Liver (tissue), 9 donors: ENCODE measurements around the gene RELT. TPM values are rescaled to one million over a fixed set of nuclear protein-coding genes. Genes with fewer than 3 reads are reported as not detected.

ENCODE experiments used
- DNase-seq: peaks from one replicate; pipeline ENCODE4 v3.0.0-alpha.2; 2017; ENCODE audit warnings: low spot score
- H3K27ac ChIP-seq, 2 donors: one replicate each; pipeline ENCODE4 v1.7.0; 2013; ENCODE audit warnings: inconsistent platforms in 2 of 2, low read length in 2 of 2, control low read depth in 1 of 2, low read depth in 1 of 2, mild to moderate bottlenecking in 1 of 2
- H3K27me3 ChIP-seq, 4 donors: one replicate each; pipeline versions ENCODE4 v1.6.1 to v1.7.0; 2013; ENCODE audit warnings: low read length in 3 of 4, inconsistent platforms in 1 of 4, mild to moderate bottlenecking in 1 of 4, moderate library complexity in 1 of 4; ENCODE audit not compliant: control insufficient read depth in 4 of 4, insufficient read depth in 4 of 4
- H3K36me3 ChIP-seq, 4 donors: one replicate each; pipeline versions ENCODE4 v1.6.1 to v1.7.0; 2013; ENCODE audit warnings: low read length in 3 of 4, mild to moderate bottlenecking in 3 of 4, low read depth in 1 of 4, moderate library complexity in 1 of 4; ENCODE audit not compliant: control insufficient read depth in 4 of 4, insufficient read depth in 3 of 4
- H3K4me1 ChIP-seq, 4 donors: one replicate each; pipeline versions ENCODE4 v1.6.1 to v1.7.0; 2013; ENCODE audit warnings: low read length in 3 of 4, mild to moderate bottlenecking in 3 of 4, moderate library complexity in 1 of 4; ENCODE audit not compliant: control insufficient read depth in 4 of 4, insufficient read depth in 4 of 4
- H3K4me3 ChIP-seq, 3 donors: one replicate each; pipeline versions ENCODE4 v1.6.1 to v1.7.0; 2013; ENCODE audit warnings: low read length in 3 of 3, control low read depth in 1 of 3, low read depth in 1 of 3, mild to moderate bottlenecking in 1 of 3
- H3K9ac ChIP-seq, 2 donors: one replicate each; pipeline ENCODE4 v1.7.0; 2013; ENCODE audit warnings: low read length in 2 of 2, mild to moderate bottlenecking in 2 of 2, moderate library complexity in 2 of 2, control low read depth in 1 of 2, low read depth in 1 of 2
- H3K9me3 ChIP-seq, 4 donors: one replicate each; pipeline versions ENCODE4 v1.6.1 to v1.7.0; 2013; ENCODE audit warnings: low read length in 3 of 4; ENCODE audit not compliant: control insufficient read depth in 4 of 4
- ATF3 ChIP-seq: IDR thresholded peaks from 2 replicates; pipeline ENCODE4 v1.6.1; 2016; ENCODE audit warnings: antibody characterized with exemption
- CTCF ChIP-seq: fragments of 150-350 bp; IDR thresholded peaks from 2 replicates; pipeline ENCODE4 v1.5.1; 2017; ENCODE audit warnings: improper control_type of control experiment, low read depth, low read length; ENCODE audit not compliant: missing input control
- EGR1 ChIP-seq, 2 donors: IDR thresholded peaks; 2 replicates each; pipeline ENCODE4 v1.6.1; 2016 to 2018; ENCODE audit warnings: antibody characterized with exemption in 2 of 2, low read depth in 2 of 2
- FOXA1 ChIP-seq: IDR thresholded peaks from 2 replicates; pipeline ENCODE4 v1.6.1; 2016; ENCODE audit warnings: antibody characterized with exemption
- FOXA2 ChIP-seq: IDR thresholded peaks from 2 replicates; pipeline ENCODE4 v1.6.1; 2016; ENCODE audit warnings: antibody characterized with exemption
- GABPA ChIP-seq, 2 donors: IDR thresholded peaks in 1 of 2; conservative IDR thresholded peaks in 1 of 2; 2 replicates each; pipeline ENCODE4 v1.6.1; 2016; ENCODE audit warnings: antibody characterized with exemption in 2 of 2, mild to moderate bottlenecking in 1 of 2, moderate library complexity in 1 of 2
- HNF4A ChIP-seq, 2 donors: conservative IDR thresholded peaks; 2 replicates each; pipeline ENCODE4 v1.6.1; 2016; ENCODE audit warnings: antibody characterized with exemption in 2 of 2, mild to moderate bottlenecking in 2 of 2
- HNF4G ChIP-seq: IDR thresholded peaks from 2 replicates; pipeline ENCODE4 v1.6.1; 2016; ENCODE audit warnings: antibody characterized with exemption
- JUND ChIP-seq, 2 donors: IDR thresholded peaks; 2 replicates each; pipeline ENCODE4 v1.6.1; 2016; ENCODE audit warnings: antibody characterized with exemption in 2 of 2
- MAX ChIP-seq: IDR thresholded peaks from 2 replicates; pipeline ENCODE4 v1.6.1; 2016; ENCODE audit warnings: antibody characterized with exemption
- NR2F2 ChIP-seq: IDR thresholded peaks from 2 replicates; pipeline ENCODE4 v1.6.1; 2016; ENCODE audit warnings: antibody characterized with exemption
- RAD21 ChIP-seq, 2 donors: IDR thresholded peaks; 2 replicates each; pipeline ENCODE4 v1.6.1; 2016; ENCODE audit warnings: antibody characterized with exemption in 2 of 2, mild to moderate bottlenecking in 2 of 2
- RXRA ChIP-seq, 2 donors: IDR thresholded peaks; 2 replicates each; pipeline ENCODE4 v1.6.1; 2017 to 2018; ENCODE audit warnings: antibody characterized with exemption in 2 of 2, mild to moderate bottlenecking in 1 of 2
- SP1 ChIP-seq: IDR thresholded peaks from 2 replicates; pipeline ENCODE4 v1.6.1; 2018; ENCODE audit warnings: antibody characterized with exemption, mild to moderate bottlenecking
- TAF1 ChIP-seq: conservative IDR thresholded peaks from 2 replicates; pipeline ENCODE4 v1.6.1; 2016; ENCODE audit warnings: antibody characterized with exemption, mild to moderate bottlenecking
- YY1 ChIP-seq: IDR thresholded peaks from 2 replicates; pipeline ENCODE4 v1.6.1; 2016; ENCODE audit warnings: antibody characterized with exemption, mild to moderate bottlenecking
- ZBTB33 ChIP-seq: IDR thresholded peaks from 2 replicates; pipeline ENCODE4 v1.6.1; 2016; ENCODE audit warnings: antibody characterized with exemption
- WGBS: extraction: QIAGEN DNeasy Blood & Tissue Kit; methylation state at CpG from one replicate; pipeline ENCODE4 v1.1.7; 2013; 5-methylcytosine and 5-hydroxymethylcytosine counted together
- polyA plus RNA-seq, 2 donors: library from polyadenylated mRNA; stranded (reverse) in 1 of 2; unstranded in 1 of 2; fragments of 200-250 nt in 1 of 2; fragments of >200 nt in 1 of 2; fragmentation: Nextera tagmentation in 1 of 2; extraction: Ambion mirVana in 1 of 2; gene quantifications; one replicate each; pipeline versions ENCODE4 v1.2.1 to v1.2.3, GENCODE V29; 2013 to 2015
- total RNA-seq, 2 donors: library from RNA; depleted of rRNA; stranded (reverse); fragments of >200 nt; gene quantifications; one replicate each; pipeline ENCODE4 v1.2.3, GENCODE V29; 2014
- TF ChIP-seq, protein P1 (sequence below): IDR thresholded peaks from 2 replicates; pipeline ENCODE4 v1.6.1; 2016; ENCODE audit warnings: antibody characterized with exemption, mild to moderate bottlenecking
- donor health status: healthy.
- donor health status: healthy.
- donor health status: healthy.
- donor health status: healthy.
- donor health status: healthy.

The RELT gene
- total and polyA plus RNA-seq, 4 donors, result 0.21 to 8.0 (median 2.3) TPM

- TF ChIP-seq, protein P1, sequence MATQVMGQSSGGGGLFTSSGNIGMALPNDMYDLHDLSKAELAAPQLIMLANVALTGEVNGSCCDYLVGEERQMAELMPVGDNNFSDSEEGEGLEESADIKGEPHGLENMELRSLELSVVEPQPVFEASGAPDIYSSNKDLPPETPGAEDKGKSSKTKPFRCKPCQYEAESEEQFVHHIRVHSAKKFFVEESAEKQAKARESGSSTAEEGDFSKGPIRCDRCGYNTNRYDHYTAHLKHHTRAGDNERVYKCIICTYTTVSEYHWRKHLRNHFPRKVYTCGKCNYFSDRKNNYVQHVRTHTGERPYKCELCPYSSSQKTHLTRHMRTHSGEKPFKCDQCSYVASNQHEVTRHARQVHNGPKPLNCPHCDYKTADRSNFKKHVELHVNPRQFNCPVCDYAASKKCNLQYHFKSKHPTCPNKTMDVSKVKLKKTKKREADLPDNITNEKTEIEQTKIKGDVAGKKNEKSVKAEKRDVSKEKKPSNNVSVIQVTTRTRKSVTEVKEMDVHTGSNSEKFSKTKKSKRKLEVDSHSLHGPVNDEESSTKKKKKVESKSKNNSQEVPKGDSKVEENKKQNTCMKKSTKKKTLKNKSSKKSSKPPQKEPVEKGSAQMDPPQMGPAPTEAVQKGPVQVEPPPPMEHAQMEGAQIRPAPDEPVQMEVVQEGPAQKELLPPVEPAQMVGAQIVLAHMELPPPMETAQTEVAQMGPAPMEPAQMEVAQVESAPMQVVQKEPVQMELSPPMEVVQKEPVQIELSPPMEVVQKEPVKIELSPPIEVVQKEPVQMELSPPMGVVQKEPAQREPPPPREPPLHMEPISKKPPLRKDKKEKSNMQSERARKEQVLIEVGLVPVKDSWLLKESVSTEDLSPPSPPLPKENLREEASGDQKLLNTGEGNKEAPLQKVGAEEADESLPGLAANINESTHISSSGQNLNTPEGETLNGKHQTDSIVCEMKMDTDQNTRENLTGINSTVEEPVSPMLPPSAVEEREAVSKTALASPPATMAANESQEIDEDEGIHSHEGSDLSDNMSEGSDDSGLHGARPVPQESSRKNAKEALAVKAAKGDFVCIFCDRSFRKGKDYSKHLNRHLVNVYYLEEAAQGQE, result no peak
- TF ChIP-seq FOXA2 (no peak), MAX (no peak), SP1 (no peak), GABPA (IDR thresholded peaks at IDR 0.05 in 1 of 2, conservative IDR thresholded peaks at IDR 0.05 in 1 of 2) (no peak), ATF3 (no peak), TAF1 (no peak), JUND (IDR thresholded peaks at IDR 0.05) (no peak), CTCF (no peak), HNF4G (no peak), HNF4A (conservative IDR thresholded peaks at IDR 0.05) (no peak), NR2F2 (no peak), RXRA (IDR thresholded peaks at IDR 0.05) (no peak), YY1 (no peak), EGR1 (IDR thresholded peaks at IDR 0.05; ENCODE audit: low read depth in 2 of 2) (no peak), ZBTB33 (no peak), RAD21 (IDR thresholded peaks at IDR 0.05) (no peak), FOXA1 (no peak)
- WGBS, result 75% methylated on average over 1 of the region's 1 CpG
- H3K36me3 ChIP-seq, result peaks cover 0 to 9% (median 3%) of the 10 kb centered on the region in 4 donors
- no peak overlapping the region for H3K4me3 ChIP-seq
- no peak overlapping the region for H3K27ac ChIP-seq
- no peak overlapping the region for H3K9ac ChIP-seq
- H3K9me3 ChIP-seq, result no peaks in the 10 kb centered on the region
- no peaks in the 10 kb centered on the region for H3K27me3 ChIP-seq
- H3K4me1 ChIP-seq, result no peaks in the 10 kb centered on the region
- DNase-seq, result no peak
Observed at GRCh38 chr11:73414977-73415651, 38.9 kb downstream of the RELT start.
